Fibroblast of lung (primary cell): Measurements from ENCODE around the gene UBE2E3. TPM values are rescaled to one million over a fixed set of nuclear protein-coding genes. Genes with fewer than 3 reads are reported as not detected.

Experiments
- DNase-seq, 2 donors: peaks; one replicate each; pipeline versions ENCODE4 v3.0.0 to v3.0.0-alpha.2; 2010; ENCODE audit warnings: low read depth in 2 of 2
- H2AFZ ChIP-seq: 2 replicates; pipeline ENCODE4 v1.5.1; 2012; ENCODE audit warnings: low read length, control low read depth, inconsistent platforms
- H3K27ac ChIP-seq: 2 replicates; pipeline ENCODE4 v1.5.1; 2011; ENCODE audit warnings: low read length, control low read depth; ENCODE audit not compliant: insufficient read depth
- H3K27me3 ChIP-seq: 2 replicates; pipeline ENCODE4 v1.5.1; 2011; ENCODE audit warnings: mild to moderate bottlenecking, low read length; ENCODE audit not compliant: control insufficient read depth, insufficient read depth
- H3K36me3 ChIP-seq: 2 replicates; pipeline ENCODE4 v1.5.1; 2011; ENCODE audit warnings: low read length; ENCODE audit not compliant: control insufficient read depth, insufficient read depth
- H3K4me1 ChIP-seq: 2 replicates; pipeline ENCODE4 v1.5.1; 2011; ENCODE audit warnings: low read length; ENCODE audit not compliant: control insufficient read depth, insufficient read depth; ENCODE audit errors: extremely low read depth
- H3K4me2 ChIP-seq: 2 replicates; pipeline ENCODE4 v1.5.1; 2011; ENCODE audit warnings: low read length, control low read depth; ENCODE audit not compliant: insufficient read depth; ENCODE audit errors: extremely low read depth
- H3K4me3 ChIP-seq, 4 experiments: fragments of 200-600 bp in 1 of 4; sonication (generic) in 1 of 4; replicated peaks in 1 of 4; 2 replicates each; pipeline ENCODE4 v1.5.1; 2011 to 2016; ENCODE audit warnings: low read length in 4 of 4, low read depth in 3 of 4, mild to moderate bottlenecking in 3 of 4, control low read depth in 2 of 4, inconsistent platforms in 1 of 4, mixed read lengths in 1 of 4; ENCODE audit not compliant: insufficient read depth in 1 of 4; ENCODE audit errors: control extremely low read depth in 1 of 4
- H3K79me2 ChIP-seq: 2 replicates; pipeline ENCODE4 v1.5.1; 2012; ENCODE audit warnings: mild to moderate bottlenecking, low read length, inconsistent platforms; ENCODE audit not compliant: control insufficient read depth, insufficient read depth
- H3K9ac ChIP-seq: 2 replicates; pipeline ENCODE4 v1.5.1; 2011; ENCODE audit warnings: mild to moderate bottlenecking, low read length, control low read depth; ENCODE audit not compliant: insufficient read depth
- H3K9me3 ChIP-seq: 2 replicates; pipeline ENCODE4 v1.5.1; 2012; ENCODE audit warnings: low read depth, low read length; ENCODE audit not compliant: control insufficient read depth, insufficient read depth
- H4K20me1 ChIP-seq: 2 replicates; pipeline ENCODE4 v1.5.1; 2011; ENCODE audit warnings: low read length; ENCODE audit not compliant: control insufficient read depth, insufficient read depth; ENCODE audit errors: extremely low read depth
- EZH2 ChIP-seq: IDR thresholded peaks from 2 replicates; pipeline ENCODE4 v1.5.1; 2012; ENCODE audit warnings: low read length, control low read depth, mild to moderate bottlenecking; ENCODE audit errors: missing control alignments
- polyA plus RNA-seq, 2 donors: library from polyadenylated mRNA; depleted of rRNA in 1 of 2; stranded (reverse) in 1 of 2; unstranded in 1 of 2; fragments of >200 nt; gene quantifications; 2 replicates each; pipeline ENCODE4 v1.2.1, GENCODE V29; 2011 to 2012; ENCODE audit warnings: missing spikeins in 1 of 2
- total RNA-seq: library from RNA; depleted of rRNA; stranded (reverse); fragments of >200 nt; gene quantifications from 2 replicates; pipeline ENCODE4 v1.2.1, GENCODE V29; 2014
- TF ChIP-seq, protein P1 (sequence below), 2 donors: IDR thresholded peaks in 1 of 2; conservative IDR thresholded peaks in 1 of 2; 1 replicate in 1 of 2; 2 replicates in 1 of 2; pipeline ENCODE4 v1.5.1; 2011 to 2012; ENCODE audit warnings: low read length in 2 of 2, control low read depth in 1 of 2, inconsistent platforms in 1 of 2, low read depth in 1 of 2, mild to moderate bottlenecking in 1 of 2

The UBE2E3 gene
- total and polyA plus RNA-seq, 2 donors (not counting 1 experiment from before 2014, with no cell fraction given), result 57.5 to 138 TPM

DNA sequence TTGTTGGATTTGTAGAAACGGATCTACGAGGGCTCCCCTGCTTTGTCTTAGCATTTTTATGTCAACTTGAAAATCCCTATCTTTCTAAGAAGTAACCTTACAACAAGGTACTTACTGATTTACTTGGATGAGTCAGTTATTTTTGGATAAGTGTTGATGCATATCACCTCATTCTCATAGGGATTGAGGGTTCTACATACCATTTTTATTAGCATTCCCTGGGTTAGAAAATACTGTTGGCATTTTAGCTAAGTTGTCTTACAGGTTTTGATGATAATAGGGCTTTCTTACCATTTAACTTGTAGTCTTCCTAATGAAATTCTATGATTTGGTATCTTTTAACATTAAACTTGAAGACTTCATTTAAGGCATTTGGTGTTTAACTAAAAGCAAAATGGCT, 125.2 kb downstream of the UBE2E3 start:
- Histone ChIP-seq H3K9me3 (no peaks in the 10 kb centered on the region), H3K4me1 (peaks cover 10% of the 10 kb centered on the region), H3K4me3 (no peak overlapping the region), H3K9ac (no peak overlapping the region), H3K36me3 (no peaks in the 10 kb centered on the region), H3K79me2 (no peaks in the 10 kb centered on the region), H3K4me2 (no peak overlapping the region), H2AFZ (no peak overlapping the region), H4K20me1 (no peaks in the 10 kb centered on the region), H3K27ac (no peak overlapping the region), H3K27me3 (no peaks in the 10 kb centered on the region)
- DNase-seq, result peak in 1 of 2 donors; percentile 13
- TF ChIP-seq, protein P1, sequence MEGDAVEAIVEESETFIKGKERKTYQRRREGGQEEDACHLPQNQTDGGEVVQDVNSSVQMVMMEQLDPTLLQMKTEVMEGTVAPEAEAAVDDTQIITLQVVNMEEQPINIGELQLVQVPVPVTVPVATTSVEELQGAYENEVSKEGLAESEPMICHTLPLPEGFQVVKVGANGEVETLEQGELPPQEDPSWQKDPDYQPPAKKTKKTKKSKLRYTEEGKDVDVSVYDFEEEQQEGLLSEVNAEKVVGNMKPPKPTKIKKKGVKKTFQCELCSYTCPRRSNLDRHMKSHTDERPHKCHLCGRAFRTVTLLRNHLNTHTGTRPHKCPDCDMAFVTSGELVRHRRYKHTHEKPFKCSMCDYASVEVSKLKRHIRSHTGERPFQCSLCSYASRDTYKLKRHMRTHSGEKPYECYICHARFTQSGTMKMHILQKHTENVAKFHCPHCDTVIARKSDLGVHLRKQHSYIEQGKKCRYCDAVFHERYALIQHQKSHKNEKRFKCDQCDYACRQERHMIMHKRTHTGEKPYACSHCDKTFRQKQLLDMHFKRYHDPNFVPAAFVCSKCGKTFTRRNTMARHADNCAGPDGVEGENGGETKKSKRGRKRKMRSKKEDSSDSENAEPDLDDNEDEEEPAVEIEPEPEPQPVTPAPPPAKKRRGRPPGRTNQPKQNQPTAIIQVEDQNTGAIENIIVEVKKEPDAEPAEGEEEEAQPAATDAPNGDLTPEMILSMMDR (conservative IDR thresholded peaks at IDR 0.05 in 1 of 2, IDR thresholded peaks at IDR 0.05 in 1 of 2; ENCODE audit: low read depth in 1 of 2, low read length in 2 of 2), result no peak
- no peak for TF ChIP-seq EZH2

DNA sequence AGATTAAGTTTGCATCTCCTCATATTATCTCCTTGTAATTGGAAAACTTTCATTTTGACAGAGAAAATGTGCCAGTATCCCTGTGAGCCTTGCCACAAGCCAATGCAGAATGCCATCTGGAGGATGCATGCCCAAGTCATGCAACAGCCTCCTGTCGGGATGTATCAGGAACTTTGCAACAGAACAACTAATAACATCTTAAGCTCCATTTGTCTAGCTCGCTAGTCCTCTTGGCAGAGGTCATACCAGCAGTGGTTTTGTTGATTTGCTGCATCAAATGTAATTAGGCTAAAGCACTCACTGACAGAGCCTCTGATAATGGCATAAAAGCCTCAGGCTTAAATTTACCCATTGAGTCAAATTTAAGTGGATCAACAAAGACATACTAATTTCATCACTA, 125.8 kb downstream of the UBE2E3 start:
- H3K79me2 ChIP-seq, result no peaks in the 10 kb centered on the region

DNA sequence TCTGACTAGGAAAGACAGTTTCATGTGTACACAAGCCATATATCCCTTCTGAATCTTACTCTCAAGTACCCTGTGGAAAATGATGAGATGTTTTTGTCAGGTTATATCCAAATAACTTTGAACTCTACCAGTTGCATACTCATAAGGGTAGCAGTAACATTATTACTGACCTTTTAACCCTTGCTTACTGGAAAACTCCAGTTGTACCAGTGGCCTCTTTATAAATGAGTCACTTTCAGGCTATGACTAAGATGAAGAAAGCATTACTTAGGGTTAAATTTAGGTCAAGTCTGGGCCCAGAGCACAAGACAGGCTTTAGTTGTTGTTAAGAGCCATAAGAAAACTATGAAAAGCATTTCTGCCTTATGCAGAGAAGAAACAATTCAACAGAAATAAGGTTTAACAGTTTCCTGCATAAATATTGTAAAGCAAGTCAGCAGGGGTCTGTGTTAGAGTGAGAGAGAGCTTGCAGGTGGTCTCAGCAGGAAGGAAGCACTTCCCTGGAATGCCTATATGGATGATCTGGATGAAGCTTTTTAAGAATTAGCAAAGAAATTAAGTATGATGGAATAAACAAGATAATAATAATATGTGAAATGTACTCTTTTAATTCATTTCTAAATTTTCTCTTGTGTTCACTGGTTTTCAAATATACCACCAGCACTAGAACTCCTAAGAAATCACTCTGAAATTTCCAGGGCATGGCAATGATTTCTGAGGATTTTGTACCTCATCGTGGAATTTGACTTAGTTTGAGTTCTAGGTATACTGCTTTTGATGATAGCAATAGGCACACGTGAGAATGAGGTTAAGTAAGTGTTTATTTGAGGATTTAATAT, 126.6 kb downstream of the UBE2E3 start:
- Histone ChIP-seq H3K27ac (no peak overlapping the region), H3K36me3 (no peaks in the 10 kb centered on the region), H3K4me2 (peak overlapping the region; percentile 34), H3K79me2 (no peaks in the 10 kb centered on the region), H3K4me3 (no peak overlapping the region), H2AFZ (no peak overlapping the region), H3K27me3 (no peaks in the 10 kb centered on the region), H3K9me3 (no peaks in the 10 kb centered on the region), H4K20me1 (no peaks in the 10 kb centered on the region), H3K9ac (no peak overlapping the region), H3K4me1 (peaks cover 10% of the 10 kb centered on the region)
- peak; percentile 94 to 95 for DNase-seq
- TF ChIP-seq, protein P1 (conservative IDR thresholded peaks at IDR 0.05 in 1 of 2, IDR thresholded peaks at IDR 0.05 in 1 of 2; ENCODE audit: low read depth in 1 of 2, low read length in 2 of 2), result no peak
- no peak for TF ChIP-seq EZH2

More for the DNA sequence above, 125.8 kb downstream of the UBE2E3 start:
- Histone ChIP-seq H3K4me3 (no peak overlapping the region), H3K36me3 (no peaks in the 10 kb centered on the region), H3K27me3 (no peaks in the 10 kb centered on the region), H3K9me3 (no peaks in the 10 kb centered on the region), H3K27ac (no peak overlapping the region), H2AFZ (no peak overlapping the region), H3K4me1 (peaks cover 10% of the 10 kb centered on the region), H3K9ac (no peak overlapping the region), H4K20me1 (no peaks in the 10 kb centered on the region), H3K4me2 (no peak overlapping the region)
- TF ChIP-seq, protein P1 (conservative IDR thresholded peaks at IDR 0.05 in 1 of 2, IDR thresholded peaks at IDR 0.05 in 1 of 2; ENCODE audit: low read depth in 1 of 2, low read length in 2 of 2), result no peak
- no peak for TF ChIP-seq EZH2
- DNase-seq, result peak; percentile 6 to 25
